ENCODE data around the gene SYTL3.

SYTL3 gene

GRCh38 chr6:158763434-158764182, 113.8 kb downstream of the SYTL3 start:
- no peak for DNase-seq

GRCh38 chr6:158764183-158764849, 114.5 kb downstream of the SYTL3 start:
- no peak for DNase-seq

GRCh38 chr6:158764926-158765325, 115.1 kb downstream of the SYTL3 start:
- no peak for DNase-seq

- no peak for DNase-seq
Observed at GRCh38 chr6:158765499-158766068, 115.7 kb downstream of the SYTL3 start.

GRCh38 chr6:158766621-158767455, 117.0 kb downstream of the SYTL3 start:
- DNase-seq, result no peak

GRCh38 chr6:158767709-158768108, 117.9 kb downstream of the SYTL3 start:
- DNase-seq, result no peak

GRCh38 chr6:158768436-158768835, 118.6 kb downstream of the SYTL3 start:
- DNase-seq, result no peak

GRCh38 chr6:158769234-158769770, 119.4 kb downstream of the SYTL3 start:
- DNase-seq, result no peak

- DNase-seq, result no peak
Observed at GRCh38 chr6:158769771-158770432, 120.0 kb downstream of the SYTL3 start.

- DNase-seq, result no peak
Observed at GRCh38 chr6:158770533-158771330, 120.9 kb downstream of the SYTL3 start.

GRCh38 chr6:158771399-158772152, 121.7 kb downstream of the SYTL3 start:
- DNase-seq, result no peak

- DNase-seq, result no peak
Observed at GRCh38 chr6:158772172-158772571, 122.3 kb downstream of the SYTL3 start.

- no peak for DNase-seq
Observed at GRCh38 chr6:158772851-158773371, 123.1 kb downstream of the SYTL3 start.

GRCh38 chr6:158773581-158774449, 124.0 kb downstream of the SYTL3 start:
- DNase-seq, result no peak

GRCh38 chr6:158774717-158775449, 125.0 kb downstream of the SYTL3 start:
- no peak for DNase-seq

GRCh38 chr6:158775832-158776231, 126.0 kb downstream of the SYTL3 start:
- DNase-seq, result no peak

- DNase-seq, result no peak
Observed at GRCh38 chr6:158776737-158777136, 126.9 kb downstream of the SYTL3 start.

GRCh38 chr6:158777510-158777909, 127.7 kb downstream of the SYTL3 start:
- no peak for DNase-seq
